GM12873 (cell line): ENCODE measurements around the gene HDAC2.

Experiments
- CTCF ChIP-seq: IDR thresholded peaks from 2 replicates; pipeline ENCODE4 v1.5.1; 2012; ENCODE audit warnings: low read depth, mild to moderate bottlenecking, moderate library complexity, low read length, control low read depth; ENCODE audit not compliant: insufficient read depth; ENCODE audit errors: missing control alignments

The HDAC2 gene

GRCh38 chr6:114000069-114000468, 29.1 kb upstream of the HDAC2 start:
- no peak for TF ChIP-seq CTCF

GRCh38 chr6:113999284-113999683, 28.3 kb upstream of the HDAC2 start:
- TF ChIP-seq CTCF: no peak

- TF ChIP-seq CTCF: no peak
These were observed 27.9 kb upstream of the HDAC2 start for GRCh38 chr6:113998811-113999210.

- TF ChIP-seq CTCF: no peak
These were observed 26.2 kb upstream of the HDAC2 start for GRCh38 chr6:113997116-113997515.

GRCh38 chr6:113995634-113996033, 24.7 kb upstream of the HDAC2 start:
- TF ChIP-seq CTCF: no peak

GRCh38 chr6:113994934-113995342, 24.0 kb upstream of the HDAC2 start:
- peak; percentile 68 for TF ChIP-seq CTCF

GRCh38 chr6:113989675-113990074, 18.7 kb upstream of the HDAC2 start:
- no peak for TF ChIP-seq CTCF
